ENCODE data around the gene CIITA. TPM values are rescaled to one million over a fixed set of nuclear protein-coding genes. Genes with fewer than 3 reads are reported as not detected.
"Not testable (repeated sequence)": the region's sequence is repeated elsewhere in the genome, so short reads cannot be mapped to it uniquely, and the experiment has no call there.

CIITA gene
- total RNA-seq, 1 donor from 2014 or later, result 13.0 TPM

- Mint-ChIP-seq H3K27me3 (ENCODE audit: insufficient read depth) (no peaks in the 10 kb centered on the region), H3K9me3 (no peaks in the 10 kb centered on the region), H3K36me3 (ENCODE audit: low read depth) (peaks cover 23% of the 10 kb centered on the region), H3K4me1 (ENCODE audit: low read depth) (peaks cover 23% of the 10 kb centered on the region), H3K4me3 (no peak overlapping the region), H3K27ac (no peak overlapping the region)
- no peak for DNase-seq (ENCODE audit: low spot score)
- intact Hi-C loops (cut with micrococcal nuclease), result no loop called here
Measured at GRCh38 chr16:10920726-10921427, 43.9 kb downstream of the CIITA start.

- Mint-ChIP-seq H3K4me3 (no peak overlapping the region), H3K27ac (no peak overlapping the region), H3K4me1 (ENCODE audit: low read depth) (peaks cover 16% of the 10 kb centered on the region), H3K9me3 (no peaks in the 10 kb centered on the region), H3K36me3 (ENCODE audit: low read depth) (peaks cover 22% of the 10 kb centered on the region), H3K27me3 (ENCODE audit: insufficient read depth) (no peaks in the 10 kb centered on the region)
- no peak for DNase-seq (ENCODE audit: low spot score)
- intact Hi-C loops (cut with micrococcal nuclease), result no loop called here
Measured at GRCh38 chr16:10921536-10922327, 44.7 kb downstream of the CIITA start.

- intact Hi-C loops (cut with micrococcal nuclease), result no loop called here
- Mint-ChIP-seq H3K27me3 (ENCODE audit: insufficient read depth) (no peaks in the 10 kb centered on the region), H3K27ac (no peak overlapping the region), H3K36me3 (ENCODE audit: low read depth) (peaks cover 25% of the 10 kb centered on the region), H3K9me3 (no peaks in the 10 kb centered on the region), H3K4me1 (ENCODE audit: low read depth) (peaks cover 14% of the 10 kb centered on the region), H3K4me3 (no peak overlapping the region)
- DNase-seq (ENCODE audit: low spot score), result no peak
Measured at GRCh38 chr16:10922328-10923145, 45.5 kb downstream of the CIITA start.

GRCh38 chr16:10923146-10923649 lies 46.2 kb downstream of the CIITA start:
- H3K9me3 Mint-ChIP-seq, result no peaks in the 10 kb centered on the region
- H3K36me3 Mint-ChIP-seq (ENCODE audit: low read depth), result peaks cover 27% of the 10 kb centered on the region
- no peak for DNase-seq (ENCODE audit: low spot score)
- H3K4me1 Mint-ChIP-seq (ENCODE audit: low read depth), result peaks cover 9% of the 10 kb centered on the region
- no peaks in the 10 kb centered on the region for H3K27me3 Mint-ChIP-seq (ENCODE audit: insufficient read depth)
- intact Hi-C loops (cut with micrococcal nuclease), result no loop called here
- H3K4me3 Mint-ChIP-seq, result no peak overlapping the region
- no peak overlapping the region for H3K27ac Mint-ChIP-seq

GRCh38 chr16:10923650-10924214 lies 46.7 kb downstream of the CIITA start:
- H3K4me3 Mint-ChIP-seq, result no peak overlapping the region
- H3K27ac Mint-ChIP-seq, result no peak overlapping the region
- H3K9me3 Mint-ChIP-seq, result no peaks in the 10 kb centered on the region
- H3K36me3 Mint-ChIP-seq (ENCODE audit: low read depth), result peaks cover 27% of the 10 kb centered on the region
- intact Hi-C loops (cut with micrococcal nuclease), result no loop called here
- H3K27me3 Mint-ChIP-seq (ENCODE audit: insufficient read depth), result no peaks in the 10 kb centered on the region
- DNase-seq (ENCODE audit: low spot score), result no peak
- peaks cover 3% of the 10 kb centered on the region for H3K4me1 Mint-ChIP-seq (ENCODE audit: low read depth)

- intact Hi-C loops (cut with micrococcal nuclease); H3K4me3 Mint-ChIP-seq; H3K27me3 Mint-ChIP-seq (ENCODE audit: insufficient read depth); H3K4me1 Mint-ChIP-seq (ENCODE audit: low read depth); H3K9me3 Mint-ChIP-seq; H3K27ac Mint-ChIP-seq; DNase-seq (ENCODE audit: low spot score): not testable (repeated sequence)
- H3K36me3 Mint-ChIP-seq (ENCODE audit: low read depth), result peaks cover 29% of the 10 kb centered on the region
Measured at GRCh38 chr16:10925285-10925684, 48.3 kb downstream of the CIITA start.

- H3K4me1 Mint-ChIP-seq (ENCODE audit: low read depth), result peaks cover 7% of the 10 kb centered on the region
- peaks cover 30% of the 10 kb centered on the region for H3K36me3 Mint-ChIP-seq (ENCODE audit: low read depth)
- no peaks in the 10 kb centered on the region for H3K27me3 Mint-ChIP-seq (ENCODE audit: insufficient read depth)
- H3K9me3 Mint-ChIP-seq, result no peaks in the 10 kb centered on the region
- H3K4me3 Mint-ChIP-seq, result no peak overlapping the region
- H3K27ac Mint-ChIP-seq, result no peak overlapping the region
- intact Hi-C loops (cut with micrococcal nuclease), result no loop called here
- no peak for DNase-seq (ENCODE audit: low spot score)
Measured at GRCh38 chr16:10926094-10926493, 49.1 kb downstream of the CIITA start.

GRCh38 chr16:10926867-10927266 lies 49.9 kb downstream of the CIITA start:
- Mint-ChIP-seq H3K27ac (no peak overlapping the region), H3K4me1 (ENCODE audit: low read depth) (peaks cover 7% of the 10 kb centered on the region), H3K27me3 (ENCODE audit: insufficient read depth) (no peaks in the 10 kb centered on the region), H3K36me3 (ENCODE audit: low read depth) (peaks cover 32% of the 10 kb centered on the region), H3K9me3 (no peaks in the 10 kb centered on the region), H3K4me3 (no peak overlapping the region)
- intact Hi-C loops (cut with micrococcal nuclease), result no loop called here
- DNase-seq (ENCODE audit: low spot score), result no peak

- H3K27me3 Mint-ChIP-seq (ENCODE audit: insufficient read depth), result no peaks in the 10 kb centered on the region
- DNase-seq (ENCODE audit: low spot score), result no peak
- intact Hi-C loops (cut with micrococcal nuclease), result no loop called here
- H3K4me1 Mint-ChIP-seq (ENCODE audit: low read depth), result peaks cover 7% of the 10 kb centered on the region
- no peak overlapping the region for H3K4me3 Mint-ChIP-seq
- H3K36me3 Mint-ChIP-seq (ENCODE audit: low read depth), result peaks cover 32% of the 10 kb centered on the region
- no peak overlapping the region for H3K27ac Mint-ChIP-seq
- H3K9me3 Mint-ChIP-seq, result no peaks in the 10 kb centered on the region
Measured at GRCh38 chr16:10927497-10928112, 50.6 kb downstream of the CIITA start.

- H3K27ac Mint-ChIP-seq; H3K4me1 Mint-ChIP-seq (ENCODE audit: low read depth); H3K27me3 Mint-ChIP-seq (ENCODE audit: insufficient read depth); H3K9me3 Mint-ChIP-seq; intact Hi-C loops (cut with micrococcal nuclease); DNase-seq (ENCODE audit: low spot score); H3K4me3 Mint-ChIP-seq: not testable (repeated sequence)
- peaks cover 33% of the 10 kb centered on the region for H3K36me3 Mint-ChIP-seq (ENCODE audit: low read depth)
Measured at GRCh38 chr16:10929097-10929496, 52.1 kb downstream of the CIITA start.

- Mint-ChIP-seq H3K9me3 (no peaks in the 10 kb centered on the region), H3K36me3 (ENCODE audit: low read depth) (peaks cover 25% of the 10 kb centered on the region), H3K4me3 (no peak overlapping the region), H3K27me3 (ENCODE audit: insufficient read depth) (no peaks in the 10 kb centered on the region), H3K4me1 (ENCODE audit: low read depth) (peaks cover 7% of the 10 kb centered on the region), H3K27ac (no peak overlapping the region)
- DNase-seq (ENCODE audit: low spot score), result no peak
- intact Hi-C loops (cut with micrococcal nuclease), result no loop called here
Measured at GRCh38 chr16:10929853-10930754, 53.1 kb downstream of the CIITA start.
